Measurements from ENCODE around the gene ZEB2. TPM values are rescaled to one million over a fixed set of nuclear protein-coding genes. Genes with fewer than 3 reads are reported as not detected.

ZEB2 gene
- total and polyA plus RNA-seq, 2 donors (not counting 3 experiments of a cell fraction or from before 2014, with no cell fraction given), result 17.9 to 49.6 TPM

DNA sequence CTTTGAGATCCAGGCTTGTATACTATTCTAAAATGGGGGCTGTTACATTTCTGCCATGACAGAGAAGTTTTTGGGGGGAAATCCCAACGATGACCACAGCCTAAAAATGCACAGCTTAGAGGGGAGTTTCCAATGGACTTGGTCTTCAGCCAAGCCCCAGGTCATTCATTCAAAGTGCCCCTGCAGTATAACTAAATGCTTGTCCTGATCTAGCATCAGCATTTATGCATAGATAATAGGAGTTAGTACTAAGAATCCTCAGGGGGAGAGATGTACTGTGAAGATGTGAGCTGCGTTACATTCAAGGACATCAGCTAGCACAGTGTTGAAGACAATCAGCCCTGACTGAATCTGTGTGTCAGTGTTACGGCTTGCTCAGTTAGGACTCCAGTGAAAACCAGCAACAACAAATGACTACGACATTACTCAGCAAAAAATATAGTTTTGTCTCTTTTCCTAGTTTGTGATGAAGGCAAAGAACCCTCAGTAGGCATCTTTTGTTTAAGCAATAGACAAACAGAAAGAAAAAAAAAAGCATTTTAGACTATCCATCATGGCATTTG lies 160.9 kb downstream of the ZEB2 start:
- H3K4me3 ChIP-seq (replicated peaks in 1 of 3; ENCODE audit: insufficient read depth in 1 of 3, low read depth in 1 of 3, low read length in 3 of 3), result no peak overlapping the region
- TF ChIP-seq, protein P1, sequence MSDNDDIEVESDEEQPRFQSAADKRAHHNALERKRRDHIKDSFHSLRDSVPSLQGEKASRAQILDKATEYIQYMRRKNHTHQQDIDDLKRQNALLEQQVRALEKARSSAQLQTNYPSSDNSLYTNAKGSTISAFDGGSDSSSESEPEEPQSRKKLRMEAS (IDR thresholded peaks at IDR 0.05; ENCODE audit: insufficient read depth, insufficient read length), result no peak
- TF ChIP-seq MYC (IDR thresholded peaks at IDR 0.05; ENCODE audit: low read depth, low read length), result no peak
- no peak for TF ChIP-seq JUN (IDR thresholded peaks at IDR 0.05; ENCODE audit: borderline replicate concordance, insufficient read depth, insufficient read length, low read depth)
- ChIA-PET CTCF (no interaction called here), POLR2A (no interaction called here)
- H4K20me1 ChIP-seq (replicated peaks; ENCODE audit: control insufficient read depth, extremely low read depth, insufficient read depth, low read length), result no peaks in the 10 kb centered on the region
- dilution Hi-C loops (cut with MboI; ENCODE audit: extremely low pct_ligation_motif_present, low sequenced_read_pairs), result loop anchor here (25.0 kb wide), 1 partner anchor 153 kb away; the partner anchor contains the start of gene ZEB2
- DNase-seq (ENCODE audit: low read depth, low spot score) (peak; percentile 57), FAIRE-seq (peak; percentile 31)
- no TSS peak for BruUV-seq (replicated peaks)
- no peak overlapping the region for H3K9ac ChIP-seq (replicated peaks; ENCODE audit: extremely low read depth, insufficient read depth, low read length)
- no peaks in the 10 kb centered on the region for H3K9me1 ChIP-seq (replicated peaks; ENCODE audit: control insufficient read depth, extremely low read depth, insufficient read depth, low read length)
- intact Hi-C loops (cut with micrococcal nuclease), result loop anchor here (1.0 to 10.0 kb wide), 6 partner anchors 9 to 1236 kb away; a partner anchor contains a TSS
- no peaks in the 10 kb centered on the region for H3K9me3 ChIP-seq (replicated peaks; ENCODE audit: control insufficient read depth, insufficient read depth, low read length)
- H3K27ac ChIP-seq (ENCODE audit: insufficient read depth, low read depth, low read length), result peak overlapping the region; percentile 82
- H2AFZ ChIP-seq (ENCODE audit: low read depth, low read length), result peak overlapping the region; percentile 78
- no peaks in the 10 kb centered on the region for H3K36me3 ChIP-seq (ENCODE audit: control insufficient read depth in 2 of 2, extremely low read depth in 1 of 2, insufficient read depth in 2 of 2, low read length in 2 of 2)
- peaks cover 15% of the 10 kb centered on the region for H3K4me1 ChIP-seq (ENCODE audit: control insufficient read depth, extremely low read depth, insufficient read depth, low read length)
- no peak overlapping the region for H3K4me2 ChIP-seq (ENCODE audit: insufficient read depth, low read length)
- no peaks in the 10 kb centered on the region for H3K27me3 ChIP-seq (ENCODE audit: control insufficient read depth in 2 of 2, insufficient read depth in 2 of 2, low read length in 2 of 2)
- H3K79me2 ChIP-seq (ENCODE audit: control insufficient read depth, insufficient read depth, low read length), result no peaks in the 10 kb centered on the region

GRCh38 chr2:144358374-144358964 lies 161.4 kb downstream of the ZEB2 start:
- CTCF ChIA-PET, result no interaction called here
- H3K4me2 ChIP-seq (ENCODE audit: insufficient read depth, low read length), result peak overlapping the region; percentile 23
- H3K27me3 ChIP-seq (ENCODE audit: control insufficient read depth in 2 of 2, insufficient read depth in 2 of 2, low read length in 2 of 2), result no peaks in the 10 kb centered on the region
- peak overlapping the region; percentile 25 for H3K9ac ChIP-seq (replicated peaks; ENCODE audit: extremely low read depth, insufficient read depth, low read length)
- H3K9me3 ChIP-seq (replicated peaks; ENCODE audit: control insufficient read depth, insufficient read depth, low read length), result no peaks in the 10 kb centered on the region
- POLR2A ChIA-PET, result no interaction called here
- TSS peak; percentile 93 for BruUV-seq (replicated peaks)
- H3K4me3 ChIP-seq (replicated peaks in 1 of 3; ENCODE audit: insufficient read depth in 1 of 3, low read depth in 1 of 3, low read length in 3 of 3), result no peak overlapping the region
- FAIRE-seq, result no peak
- no peaks in the 10 kb centered on the region for H3K9me1 ChIP-seq (replicated peaks; ENCODE audit: control insufficient read depth, extremely low read depth, insufficient read depth, low read length)
- no peak for DNase-seq (ENCODE audit: low read depth, low spot score)
- no peak for TF ChIP-seq GATA2 (IDR thresholded peaks at IDR 0.05; ENCODE audit: insufficient read depth, insufficient read length, low read depth, low read length)
- no peak for TF ChIP-seq POLR2A (IDR thresholded peaks at IDR 0.05; ENCODE audit: low read depth, low read length)
- TF ChIP-seq POLR2AphosphoS5 (IDR thresholded peaks at IDR 0.05; ENCODE audit: insufficient read depth, low read depth, low read length), result no peak
- no peak for TF ChIP-seq EZH2 (IDR thresholded peaks at IDR 0.05; ENCODE audit: borderline replicate concordance, low read depth, low read length, severe bottlenecking)
- no peak for TF ChIP-seq FOS (IDR thresholded peaks at IDR 0.05; ENCODE audit: borderline replicate concordance, insufficient read depth, low read length)
- TF ChIP-seq MYC (IDR thresholded peaks at IDR 0.05; ENCODE audit: low read depth, low read length), result no peak
- TF ChIP-seq, protein P2, sequence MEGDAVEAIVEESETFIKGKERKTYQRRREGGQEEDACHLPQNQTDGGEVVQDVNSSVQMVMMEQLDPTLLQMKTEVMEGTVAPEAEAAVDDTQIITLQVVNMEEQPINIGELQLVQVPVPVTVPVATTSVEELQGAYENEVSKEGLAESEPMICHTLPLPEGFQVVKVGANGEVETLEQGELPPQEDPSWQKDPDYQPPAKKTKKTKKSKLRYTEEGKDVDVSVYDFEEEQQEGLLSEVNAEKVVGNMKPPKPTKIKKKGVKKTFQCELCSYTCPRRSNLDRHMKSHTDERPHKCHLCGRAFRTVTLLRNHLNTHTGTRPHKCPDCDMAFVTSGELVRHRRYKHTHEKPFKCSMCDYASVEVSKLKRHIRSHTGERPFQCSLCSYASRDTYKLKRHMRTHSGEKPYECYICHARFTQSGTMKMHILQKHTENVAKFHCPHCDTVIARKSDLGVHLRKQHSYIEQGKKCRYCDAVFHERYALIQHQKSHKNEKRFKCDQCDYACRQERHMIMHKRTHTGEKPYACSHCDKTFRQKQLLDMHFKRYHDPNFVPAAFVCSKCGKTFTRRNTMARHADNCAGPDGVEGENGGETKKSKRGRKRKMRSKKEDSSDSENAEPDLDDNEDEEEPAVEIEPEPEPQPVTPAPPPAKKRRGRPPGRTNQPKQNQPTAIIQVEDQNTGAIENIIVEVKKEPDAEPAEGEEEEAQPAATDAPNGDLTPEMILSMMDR (IDR thresholded peaks at IDR 0.05; ENCODE audit: extremely low read depth in 1 of 2, insufficient read depth in 1 of 2, low read depth in 1 of 2, low read length in 2 of 2), result no peak
- no peak for TF ChIP-seq JUN (IDR thresholded peaks at IDR 0.05; ENCODE audit: borderline replicate concordance, insufficient read depth, insufficient read length, low read depth)
- TF ChIP-seq, protein P1 (IDR thresholded peaks at IDR 0.05; ENCODE audit: insufficient read depth, insufficient read length), result no peak
- H2AFZ ChIP-seq (ENCODE audit: low read depth, low read length), result no peak overlapping the region
- no peaks in the 10 kb centered on the region for H3K79me2 ChIP-seq (ENCODE audit: control insufficient read depth, insufficient read depth, low read length)
- no peaks in the 10 kb centered on the region for H4K20me1 ChIP-seq (replicated peaks; ENCODE audit: control insufficient read depth, extremely low read depth, insufficient read depth, low read length)
- intact Hi-C loops (cut with micrococcal nuclease) (loop anchor here (1.0 to 10.0 kb wide), 6 partner anchors 8 to 1236 kb away; a partner anchor contains a TSS), dilution Hi-C loops (cut with MboI; ENCODE audit: extremely low pct_ligation_motif_present, low sequenced_read_pairs) (loop anchor here (25.0 kb wide), 1 partner anchor 154 kb away; the partner anchor contains the start of gene ZEB2)
- H3K4me1 ChIP-seq (ENCODE audit: control insufficient read depth, extremely low read depth, insufficient read depth, low read length), result peaks cover 15% of the 10 kb centered on the region
- peak overlapping the region; percentile 82 for H3K27ac ChIP-seq (ENCODE audit: insufficient read depth, low read depth, low read length)
- no peaks in the 10 kb centered on the region for H3K36me3 ChIP-seq (ENCODE audit: control insufficient read depth in 2 of 2, extremely low read depth in 1 of 2, insufficient read depth in 2 of 2, low read length in 2 of 2)

Measured in endothelial cell of umbilical vein (primary cell).